ENCODE measurements around the gene RNASE4. TPM values are rescaled to one million over a fixed set of nuclear protein-coding genes. Genes with fewer than 3 reads are reported as not detected.

RNASE4 gene
- total and polyA plus RNA-seq, 2 donors (not counting 3 experiments of a cell fraction or from before 2014, with no cell fraction given): 6.9 to 27.4 TPM

- intact Hi-C loops (cut with micrococcal nuclease) (loop anchor here (2.0 kb wide), 1 partner anchor 268 kb away; the partner anchor contains the start of gene TEP1), dilution Hi-C loops (cut with MboI; ENCODE audit: extremely low pct_ligation_motif_present, low sequenced_read_pairs) (no loop called here)
- no peaks in the 10 kb centered on the region for H3K79me2 ChIP-seq (ENCODE audit: control insufficient read depth, insufficient read depth, low read length)
- CTCF ChIA-PET: interaction anchor here (1.1 to 6.4 kb wide), 9 partner anchors 10 to 424 kb away, joined by 3 to 49 read pairs (median 8); partner anchors contain the start of gene PARP2
- no peak overlapping the region for H3K27ac ChIP-seq (ENCODE audit: insufficient read depth, low read depth, low read length)
- DNase-seq (ENCODE audit: low read depth, low spot score) (no peak), FAIRE-seq (no peak)
- POLR2A ChIA-PET: no interaction called here
- no peak overlapping the region for H3K9ac ChIP-seq (replicated peaks; ENCODE audit: extremely low read depth, insufficient read depth, low read length)
- no peaks in the 10 kb centered on the region for H4K20me1 ChIP-seq (replicated peaks; ENCODE audit: control insufficient read depth, extremely low read depth, insufficient read depth, low read length)
- TF ChIP-seq GATA2 (IDR thresholded peaks at IDR 0.05; ENCODE audit: insufficient read depth, insufficient read length, low read depth, low read length): no peak
- no peak for TF ChIP-seq CTCF (IDR thresholded peaks at IDR 0.05; ENCODE audit: extremely low read depth in 1 of 2, insufficient read depth in 1 of 2, low read depth in 1 of 2, low read length in 2 of 2)
- TF ChIP-seq JUN (IDR thresholded peaks at IDR 0.05; ENCODE audit: borderline replicate concordance, insufficient read depth, insufficient read length, low read depth): no peak
- TF ChIP-seq EZH2 (IDR thresholded peaks at IDR 0.05; ENCODE audit: borderline replicate concordance, low read depth, low read length, severe bottlenecking): no peak
- no peak for TF ChIP-seq FOS (IDR thresholded peaks at IDR 0.05; ENCODE audit: borderline replicate concordance, insufficient read depth, low read length)
- no peak for TF ChIP-seq POLR2AphosphoS5 (IDR thresholded peaks at IDR 0.05; ENCODE audit: insufficient read depth, low read depth, low read length)
- TF ChIP-seq POLR2A (IDR thresholded peaks at IDR 0.05; ENCODE audit: low read depth, low read length): no peak
- no peak for TF ChIP-seq MAX (IDR thresholded peaks at IDR 0.05; ENCODE audit: insufficient read depth, insufficient read length)
- TF ChIP-seq MYC (IDR thresholded peaks at IDR 0.05; ENCODE audit: low read depth, low read length): no peak
- no peaks in the 10 kb centered on the region for H3K9me3 ChIP-seq (replicated peaks; ENCODE audit: control insufficient read depth, insufficient read depth, low read length)
- no TSS peak for BruUV-seq (replicated peaks)
- H3K9me1 ChIP-seq (replicated peaks; ENCODE audit: control insufficient read depth, extremely low read depth, insufficient read depth, low read length): no peaks in the 10 kb centered on the region
- H3K4me3 ChIP-seq (replicated peaks in 1 of 3; ENCODE audit: insufficient read depth in 1 of 3, low read depth in 1 of 3, low read length in 3 of 3): no peak overlapping the region
- peaks cover 11 to 15% of the 10 kb centered on the region in 2 experiments for H3K27me3 ChIP-seq (ENCODE audit: control insufficient read depth in 2 of 2, insufficient read depth in 2 of 2, low read length in 2 of 2)
- no peak overlapping the region for H2AFZ ChIP-seq (ENCODE audit: low read depth, low read length)
- H3K4me1 ChIP-seq (ENCODE audit: control insufficient read depth, extremely low read depth, insufficient read depth, low read length): peaks cover 22% of the 10 kb centered on the region
- H3K36me3 ChIP-seq (ENCODE audit: control insufficient read depth in 2 of 2, extremely low read depth in 1 of 2, insufficient read depth in 2 of 2, low read length in 2 of 2): no peaks in the 10 kb centered on the region
- H3K4me2 ChIP-seq (ENCODE audit: insufficient read depth, low read length): no peak overlapping the region
These were observed 4.0 kb upstream of the RNASE4 start for GRCh38 chr14:20680363-20680762.
